Skin epidermis (tissue), 12 donors: ENCODE measurements around the gene FMN2.

ENCODE experiments used
- H3K27ac ChIP-seq, 21 experiments: fragments of 200-600 bp; sonication (generic) in 11 of 21; one replicate each; pipeline ENCODE4 v1.5.0; 2020; ENCODE audit warnings: mild to moderate bottlenecking in 3 of 21, inconsistent platforms in 2 of 21, moderate library complexity in 2 of 21
- H3K4me3 ChIP-seq, 7 experiments: fragments of 200-600 bp; sonication (generic) in 2 of 7; one replicate each; pipeline ENCODE4 v1.5.0; 2020; ENCODE audit warnings: inconsistent platforms in 2 of 7, mild to moderate bottlenecking in 2 of 7, moderate library complexity in 1 of 7

Gene FMN2

DNA sequence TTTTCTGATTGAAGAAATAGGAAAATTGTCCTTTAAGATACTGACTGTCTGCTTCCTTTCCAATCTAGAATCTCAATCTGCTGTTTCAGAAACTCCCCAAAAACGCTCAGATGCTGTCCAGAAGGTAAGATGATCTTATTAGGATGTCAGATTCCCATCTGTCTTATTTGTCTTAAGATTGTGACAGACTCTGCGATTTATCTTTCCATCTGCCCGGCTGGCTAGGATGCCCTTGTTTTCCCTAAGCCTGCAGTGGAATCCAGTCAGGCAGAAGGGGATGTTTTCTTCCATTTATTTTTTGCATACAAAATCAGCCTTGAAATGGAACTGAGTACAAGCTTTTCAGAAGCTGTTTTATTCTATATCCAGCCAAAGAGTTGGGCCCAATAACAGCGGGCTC, 96.5 kb downstream of the FMN2 start:
- H3K4me3 ChIP-seq = no peak overlapping the region
- no peak overlapping the region for H3K27ac ChIP-seq

DNA sequence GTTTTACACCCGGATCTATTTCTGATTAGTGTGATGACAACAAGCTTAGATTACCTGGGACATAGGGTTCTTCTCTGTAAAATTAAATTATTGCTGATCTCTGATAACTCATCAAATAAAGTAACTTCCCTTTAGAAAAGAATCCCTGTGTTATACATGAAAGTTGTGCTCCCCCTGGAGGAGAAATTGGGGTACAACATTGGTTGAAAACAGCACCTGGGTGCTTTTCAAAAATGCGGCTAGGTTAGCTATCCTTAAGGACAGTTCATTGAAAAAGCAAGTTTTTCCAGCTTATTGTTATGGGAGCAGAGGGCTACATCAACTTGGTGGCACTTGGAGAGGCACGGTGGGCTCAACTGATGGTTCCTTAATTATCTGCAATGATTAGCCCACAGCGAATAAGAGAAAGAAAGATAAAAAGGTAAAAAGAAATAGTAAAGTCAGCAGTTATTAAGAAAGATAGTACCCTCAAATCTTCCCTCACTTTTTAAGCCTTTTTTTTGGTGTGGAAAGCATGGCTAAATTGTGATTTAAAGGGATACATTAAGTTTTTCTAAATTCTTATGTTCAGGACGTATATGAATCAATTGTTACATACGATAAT, 97.8 kb downstream of the FMN2 start:
- H3K27ac ChIP-seq = no peak overlapping the region
- H3K4me3 ChIP-seq = no peak overlapping the region

DNA sequence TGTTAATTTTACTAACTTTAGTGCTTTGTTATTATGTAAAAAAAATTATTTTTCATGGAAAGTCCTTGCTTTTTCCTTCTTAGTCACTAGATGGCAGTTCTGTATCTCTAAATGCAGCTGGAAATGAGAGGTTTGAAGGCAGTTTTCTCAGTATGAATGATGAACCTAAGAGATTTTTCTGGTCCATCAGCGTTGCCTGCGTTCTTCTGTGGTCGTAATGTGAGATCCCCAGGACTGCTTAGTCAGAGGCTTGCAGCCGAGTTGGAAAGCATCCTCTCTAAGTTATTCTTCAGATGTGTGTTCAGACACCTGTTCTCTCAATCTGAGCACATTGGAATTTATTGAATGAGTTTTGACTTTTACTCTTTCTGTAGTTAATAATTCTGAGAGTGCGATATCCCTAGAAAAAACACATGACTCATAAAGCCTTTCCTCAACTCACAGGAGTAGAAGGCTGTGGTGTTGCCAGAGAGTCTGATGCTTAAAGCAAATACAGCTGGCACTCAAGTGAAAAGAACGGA, 99.3 kb downstream of the FMN2 start:
- Histone ChIP-seq H3K27ac (no peak overlapping the region), H3K4me3 (no peak overlapping the region)

DNA sequence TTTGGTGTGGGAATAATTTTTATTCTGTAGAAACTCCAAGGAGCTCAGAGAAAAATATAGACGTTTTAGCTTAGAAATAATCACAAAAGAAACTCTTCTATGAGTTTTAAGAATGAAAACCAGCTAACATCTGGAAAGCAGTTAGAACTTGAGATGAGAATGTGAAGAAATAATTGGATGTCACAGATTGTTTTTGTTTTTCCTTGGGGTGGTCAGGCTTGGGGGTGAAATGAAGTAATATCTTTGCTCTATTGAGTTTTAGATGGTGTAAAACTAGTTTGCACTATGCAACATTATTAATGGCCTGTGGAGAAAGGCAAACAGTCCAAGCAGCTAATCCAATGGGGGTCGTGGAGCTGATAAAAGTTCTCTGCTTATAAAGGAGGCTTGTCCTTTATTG, 101.2 kb downstream of the FMN2 start:
- H3K27ac ChIP-seq = no peak overlapping the region
- no peak overlapping the region for H3K4me3 ChIP-seq

DNA sequence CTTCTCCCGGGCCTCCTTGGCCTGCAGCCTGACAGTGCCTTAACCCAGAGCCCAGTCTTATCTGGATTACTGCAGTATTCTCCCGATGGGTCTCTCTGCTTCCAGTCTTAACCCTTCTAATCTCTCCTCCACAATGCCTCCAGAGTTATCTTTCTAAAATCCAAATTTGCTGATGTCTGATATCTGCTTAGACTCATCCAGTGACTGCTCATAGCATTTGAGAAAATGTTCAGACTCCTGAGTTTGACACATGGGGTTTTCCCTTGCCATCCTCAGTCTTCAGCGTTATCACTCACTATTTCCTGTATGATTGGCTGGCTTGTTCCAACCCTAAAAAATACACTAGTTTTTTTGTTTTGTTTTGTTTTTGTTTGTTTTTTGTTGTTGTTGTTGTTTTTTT, 102.0 kb downstream of the FMN2 start:
- no peak overlapping the region for H3K27ac ChIP-seq
- H3K4me3 ChIP-seq = no peak overlapping the region

DNA sequence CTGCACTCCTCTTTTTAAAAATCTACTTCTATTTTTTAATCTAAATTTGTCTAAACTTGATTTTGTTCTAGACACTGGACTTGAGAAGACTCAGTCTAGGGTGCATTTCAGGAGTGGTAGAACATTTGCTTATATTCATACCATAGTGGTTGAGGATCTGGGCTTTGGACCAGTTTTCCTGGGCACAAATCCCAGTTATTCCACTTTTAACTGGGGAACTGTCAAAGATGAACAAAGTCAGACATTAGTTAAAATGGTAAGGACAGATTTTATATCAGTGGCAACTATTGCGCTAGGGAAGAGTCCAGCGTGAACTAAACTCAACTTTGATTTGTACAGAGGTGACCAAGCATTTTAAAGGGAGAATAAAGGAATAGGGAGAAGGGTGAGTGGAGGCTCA, 102.4 kb downstream of the FMN2 start:
- H3K4me3 ChIP-seq = no peak overlapping the region
- no peak overlapping the region for H3K27ac ChIP-seq

DNA sequence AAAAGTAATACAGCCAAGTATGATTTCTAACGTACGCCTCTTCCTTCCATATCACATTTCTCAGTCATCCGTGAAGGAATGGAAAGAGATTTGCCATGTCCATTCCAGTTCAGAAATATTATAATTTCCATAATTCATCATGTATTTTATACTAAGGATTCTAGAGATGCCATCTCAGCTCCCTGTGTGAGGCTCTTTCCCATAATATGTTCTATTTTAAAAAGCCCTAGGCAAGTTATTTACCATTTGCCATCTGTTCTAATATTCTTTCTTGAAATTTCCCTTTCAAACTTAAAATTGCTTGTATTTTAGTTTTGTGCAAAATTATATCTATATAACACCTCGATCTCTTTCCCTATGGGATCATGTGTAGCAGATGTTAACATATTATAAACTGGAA, 106.7 kb downstream of the FMN2 start:
- Histone ChIP-seq H3K27ac (no peak overlapping the region), H3K4me3 (no peak overlapping the region)

DNA sequence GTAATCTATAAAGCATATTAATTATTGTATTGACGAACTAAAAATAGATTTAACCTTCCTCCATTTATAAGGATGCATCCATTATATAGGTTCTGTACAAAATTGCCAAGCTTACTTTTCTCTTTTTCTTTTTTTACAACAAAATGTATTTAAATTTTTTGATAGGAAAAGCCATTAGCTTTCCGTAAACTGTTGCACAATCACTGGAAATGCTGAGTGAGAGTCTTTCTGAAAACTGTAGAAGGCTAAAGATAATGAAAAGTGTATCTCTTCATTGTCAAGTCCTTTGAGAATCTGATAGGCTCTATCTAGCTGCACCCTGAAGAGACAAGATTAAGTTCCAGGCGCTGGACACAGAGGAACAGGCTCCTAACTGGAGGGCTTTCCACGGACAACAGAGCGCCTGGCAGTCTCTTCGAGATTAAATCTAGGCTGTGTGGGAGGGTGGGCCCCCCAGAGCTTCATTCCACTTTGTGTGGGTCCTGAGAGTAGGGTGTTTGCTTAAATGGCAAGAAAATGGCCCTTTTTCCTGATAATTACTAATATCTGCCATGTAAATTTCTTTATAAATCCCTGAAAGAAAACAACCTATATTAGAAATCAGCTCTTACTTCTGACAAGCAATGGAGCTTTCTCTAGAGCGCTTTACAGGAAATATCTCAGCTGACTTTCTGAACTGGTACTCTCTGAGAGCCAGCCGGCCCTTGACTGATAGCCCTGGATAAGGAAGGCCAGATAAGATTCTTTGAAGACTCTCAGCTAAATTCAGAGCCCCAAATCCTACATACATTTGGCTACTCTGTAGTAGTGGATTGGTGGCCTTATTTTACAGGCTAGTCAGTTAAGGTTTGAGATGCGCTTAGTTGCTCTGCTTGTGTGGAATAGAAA, 108.3 kb downstream of the FMN2 start:
- H3K27ac ChIP-seq = no peak overlapping the region
- H3K4me3 ChIP-seq = no peak overlapping the region

DNA sequence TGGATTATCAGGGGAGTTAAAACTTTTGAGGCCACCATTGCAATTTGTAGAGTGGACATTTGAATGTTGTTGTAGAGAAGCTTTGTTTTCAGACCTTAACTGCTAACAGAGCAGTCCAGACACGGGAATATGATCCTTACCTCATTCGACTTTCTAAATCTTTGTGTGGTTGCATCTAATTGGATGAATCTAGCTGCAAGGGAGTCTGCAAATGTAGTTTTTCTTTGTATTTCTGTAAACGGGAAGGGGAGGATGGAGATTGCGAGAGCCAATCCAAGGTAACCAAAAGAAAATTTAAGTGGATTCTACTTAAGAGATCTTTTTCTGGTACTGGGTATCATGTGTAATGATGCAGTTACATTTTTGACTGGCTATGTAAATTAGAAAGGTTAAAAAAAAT, 110.2 kb downstream of the FMN2 start:
- Histone ChIP-seq H3K27ac (no peak overlapping the region), H3K4me3 (no peak overlapping the region)

DNA sequence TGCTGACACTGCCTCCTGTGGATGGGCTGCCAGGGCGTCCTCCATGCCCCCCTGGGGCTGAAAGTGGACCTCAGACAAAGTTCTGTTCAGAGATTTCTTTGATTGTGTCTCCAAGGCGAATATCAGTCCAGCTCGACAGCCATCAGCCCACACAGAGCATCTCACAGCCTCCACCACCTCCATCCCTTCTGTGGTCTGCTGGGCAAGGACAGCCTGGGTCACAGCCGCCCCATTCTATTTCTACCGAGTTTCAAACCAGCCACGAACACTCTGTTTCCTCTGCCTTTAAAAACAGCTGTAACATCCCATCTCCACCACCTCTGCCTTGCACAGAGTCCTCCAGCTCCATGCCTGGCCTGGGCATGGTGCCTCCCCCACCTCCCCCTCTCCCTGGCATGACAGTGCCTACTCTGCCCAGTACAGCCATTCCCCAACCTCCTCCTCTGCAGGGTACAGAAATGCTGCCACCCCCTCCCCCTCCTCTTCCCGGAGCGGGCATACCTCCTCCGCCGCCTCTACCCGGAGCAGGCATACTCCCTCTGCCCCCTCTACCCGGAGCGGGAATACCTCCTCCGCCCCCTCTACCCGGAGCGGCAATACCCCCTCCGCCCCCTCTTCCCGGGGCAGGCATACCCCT, 115.5 kb downstream of the FMN2 start:
- no peak overlapping the region for H3K27ac ChIP-seq
- H3K4me3 ChIP-seq = no peak overlapping the region

DNA sequence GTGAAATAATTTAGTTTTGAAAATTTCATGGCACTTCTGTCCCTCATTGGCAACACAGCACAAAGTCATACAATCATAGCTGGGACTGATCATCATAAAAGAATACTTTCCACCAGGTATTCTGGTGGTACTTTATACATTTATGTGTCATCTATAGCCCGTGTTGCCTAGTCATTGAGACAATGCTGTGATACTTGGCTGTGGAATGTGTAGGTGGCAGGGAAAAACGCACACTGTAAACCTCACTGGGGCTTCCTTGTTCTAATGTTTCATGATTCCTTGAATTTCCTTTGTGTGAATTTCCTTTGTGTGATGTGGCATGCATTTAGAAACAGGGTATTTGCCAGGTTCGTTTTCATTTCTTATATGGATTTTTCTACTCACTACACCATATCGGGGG, 118.3 kb downstream of the FMN2 start:
- H3K27ac ChIP-seq = no peak overlapping the region
- H3K4me3 ChIP-seq = no peak overlapping the region

DNA sequence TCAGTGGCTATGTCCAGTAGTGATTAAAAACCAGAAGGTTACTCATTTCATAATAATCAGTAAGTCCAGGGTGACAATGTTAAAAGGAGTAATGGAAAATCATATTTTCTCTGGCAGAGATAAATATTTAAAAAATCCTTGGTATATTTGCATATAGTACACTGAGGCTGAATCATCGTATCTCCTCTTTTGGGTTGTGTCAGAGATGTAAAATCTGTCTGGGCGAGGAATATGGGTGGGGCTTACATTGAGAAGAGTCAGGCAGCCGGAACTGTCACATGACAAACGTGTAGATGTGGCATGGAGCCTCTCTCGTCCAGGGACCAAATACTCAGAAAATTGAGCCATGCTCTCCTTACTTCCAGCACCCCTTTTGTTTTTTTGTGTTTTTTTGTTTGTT, 120.9 kb downstream of the FMN2 start:
- Histone ChIP-seq H3K4me3 (no peak overlapping the region), H3K27ac (no peak overlapping the region)

DNA sequence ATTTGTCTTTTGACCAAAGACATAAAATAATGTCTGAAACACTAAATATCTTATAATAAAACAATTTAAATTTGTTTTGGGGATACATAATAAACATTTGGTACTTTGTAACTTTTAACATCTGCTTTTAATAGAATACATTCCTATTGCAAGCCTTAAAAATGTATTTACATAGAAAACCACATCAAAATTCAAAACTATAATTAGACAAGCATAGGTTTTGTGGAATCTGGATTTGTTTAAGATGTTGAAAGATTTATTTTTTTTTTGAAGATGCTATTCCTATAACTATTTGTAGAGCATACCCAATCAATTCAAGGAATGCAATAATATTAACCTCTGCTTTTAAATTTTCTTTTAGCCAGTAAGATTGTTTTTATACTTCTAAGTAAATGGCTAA, 125.7 kb downstream of the FMN2 start:
- Histone ChIP-seq H3K27ac (no peak overlapping the region), H3K4me3 (no peak overlapping the region)

DNA sequence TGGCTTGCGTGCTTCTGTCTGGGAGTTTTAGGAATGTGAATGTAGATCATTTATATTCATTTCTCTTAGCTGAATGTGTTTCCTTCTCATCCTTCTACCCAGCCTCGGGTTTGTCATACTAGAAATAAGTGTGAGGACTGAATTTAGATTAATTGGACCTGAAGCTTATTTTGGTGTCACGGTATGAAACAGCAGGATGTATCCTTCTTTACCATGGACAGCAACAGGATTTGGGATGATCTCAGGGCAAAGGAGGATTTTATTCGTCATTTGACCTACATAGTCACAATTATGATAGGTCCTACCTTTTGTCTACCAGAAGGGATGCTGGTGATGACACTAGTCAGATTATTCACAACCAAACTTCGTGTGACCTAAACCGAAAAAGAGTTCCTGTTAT, 127.4 kb downstream of the FMN2 start:
- Histone ChIP-seq H3K4me3 (no peak overlapping the region), H3K27ac (no peak overlapping the region)

DNA sequence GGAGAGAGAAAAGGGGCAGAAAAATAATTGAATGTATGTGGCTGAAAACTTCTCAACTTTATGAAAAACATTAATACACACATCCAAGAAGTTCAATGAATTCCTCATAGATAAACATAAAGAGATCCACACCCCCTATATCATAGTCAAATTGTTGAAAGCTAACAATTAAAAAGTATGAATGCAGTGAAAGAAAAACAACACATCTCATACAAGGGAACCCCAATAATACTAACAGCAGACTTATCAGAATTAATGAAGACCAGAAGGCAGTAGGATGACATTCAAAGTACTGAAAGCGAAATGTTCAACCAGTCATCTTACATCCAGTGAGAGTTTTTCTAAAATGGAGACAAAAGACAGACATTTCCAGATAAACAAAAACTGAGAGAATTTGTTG, 134.4 kb downstream of the FMN2 start:
- Histone ChIP-seq H3K4me3 (no peak overlapping the region), H3K27ac (no peak overlapping the region)

DNA sequence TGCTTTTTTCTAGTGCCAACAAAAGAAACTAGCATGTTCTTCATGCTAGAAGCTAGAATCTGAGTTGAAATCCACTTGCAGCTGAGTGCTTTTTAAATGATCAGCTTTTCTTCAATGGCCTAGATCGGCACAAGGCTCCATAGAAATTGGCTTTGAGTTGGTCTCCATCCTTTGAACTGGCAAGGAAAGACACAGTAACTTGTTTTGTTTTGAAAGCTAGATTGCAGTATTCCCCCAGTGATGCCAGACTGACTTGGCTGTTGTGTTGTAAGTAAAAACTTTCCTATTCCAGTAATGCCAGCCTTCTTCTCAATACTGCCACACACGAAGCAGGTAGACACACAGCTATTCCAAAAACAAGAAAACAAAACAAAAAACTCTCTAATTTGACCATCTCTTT, 139.1 kb downstream of the FMN2 start:
- Histone ChIP-seq H3K27ac (no peak overlapping the region), H3K4me3 (no peak overlapping the region)

DNA sequence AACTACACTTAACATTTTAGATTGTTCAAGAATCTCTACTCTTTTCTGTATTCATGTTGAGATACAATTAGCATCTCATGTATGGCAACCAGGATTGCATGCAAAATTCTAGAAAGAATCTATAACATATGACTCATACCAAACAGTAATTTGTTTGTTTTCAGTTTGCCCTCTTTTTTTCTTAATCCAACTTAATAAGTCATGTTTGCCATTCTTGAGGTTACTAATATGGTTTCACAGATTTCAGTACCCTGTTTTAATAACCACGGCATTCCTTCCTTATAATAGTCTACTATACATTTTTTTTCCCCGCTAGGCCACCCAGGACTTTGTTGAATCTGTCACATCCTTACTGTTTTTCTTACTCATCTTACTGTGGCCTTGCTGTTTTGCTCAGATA, 140.8 kb downstream of the FMN2 start:
- no peak overlapping the region for H3K4me3 ChIP-seq
- H3K27ac ChIP-seq = no peak overlapping the region

DNA sequence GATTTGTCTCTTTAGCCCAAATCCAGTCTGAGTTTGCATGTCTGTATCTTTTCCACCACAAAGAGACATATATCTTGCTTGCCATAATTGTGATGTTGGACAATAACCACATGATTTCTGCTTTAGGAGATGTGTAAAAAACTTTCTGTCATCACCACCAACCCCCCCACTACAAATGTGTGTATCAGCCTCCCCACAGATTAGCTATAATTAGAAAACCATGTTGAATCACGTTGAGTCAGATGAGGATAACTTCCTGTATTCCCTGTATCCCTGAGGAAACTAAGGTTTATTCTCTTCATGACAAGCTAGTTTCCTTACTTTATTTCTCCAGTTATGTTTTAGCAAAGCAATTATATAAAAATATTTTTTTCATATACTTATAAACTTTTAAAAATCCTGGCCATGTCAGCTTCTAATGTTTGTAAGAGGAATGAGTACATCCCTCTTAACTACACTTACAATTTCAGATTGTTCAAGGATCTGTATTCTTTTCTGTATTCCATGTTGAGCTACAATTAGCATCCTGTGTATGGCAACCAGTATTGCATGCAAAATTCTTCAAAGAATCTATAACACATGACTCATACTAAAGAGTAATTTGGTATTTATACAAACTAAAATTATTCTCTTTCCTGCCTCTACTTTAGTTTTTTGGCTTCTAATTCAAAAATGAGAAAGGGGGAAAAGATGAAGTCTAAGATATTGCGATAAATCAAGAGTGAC, 143.0 kb downstream of the FMN2 start:
- Histone ChIP-seq H3K4me3 (no peak overlapping the region), H3K27ac (no peak overlapping the region)

DNA sequence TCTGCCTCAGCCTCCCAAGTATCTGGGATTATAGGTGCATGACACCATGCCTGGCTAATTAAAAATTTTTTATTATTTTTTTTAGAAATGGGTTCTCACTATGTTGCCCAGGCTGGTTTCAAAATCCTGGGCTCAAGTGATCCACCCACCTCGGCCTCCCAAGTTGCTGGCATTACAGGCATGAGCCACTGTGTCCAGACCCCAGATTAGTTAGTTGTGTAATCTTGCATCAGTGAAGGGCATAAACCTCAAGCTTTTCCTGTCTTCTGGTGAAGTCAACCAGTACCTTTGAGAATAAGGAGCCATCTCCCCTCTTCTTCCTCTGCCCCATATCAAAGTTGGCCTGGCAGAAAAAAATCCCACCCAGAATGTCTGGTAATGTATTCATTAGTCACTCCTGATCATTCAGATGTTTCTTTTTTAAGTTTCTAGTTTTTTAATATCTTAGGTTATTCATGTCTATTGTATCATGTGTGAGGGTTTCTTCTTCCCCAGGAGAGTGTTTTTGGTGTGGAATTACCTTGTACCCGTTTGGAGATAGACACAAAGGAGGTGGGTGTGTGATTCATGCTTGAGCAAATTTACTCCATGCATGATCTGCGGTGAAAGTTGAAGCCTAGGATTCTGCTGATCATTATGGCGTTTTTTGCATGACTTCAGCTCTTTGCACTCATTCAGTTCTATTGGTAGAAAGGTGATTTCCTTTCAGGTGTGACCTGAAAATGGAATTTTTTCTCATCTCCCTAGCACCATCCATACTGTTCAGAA, 144.0 kb downstream of the FMN2 start:
- no peak overlapping the region for H3K4me3 ChIP-seq
- no peak overlapping the region for H3K27ac ChIP-seq

DNA sequence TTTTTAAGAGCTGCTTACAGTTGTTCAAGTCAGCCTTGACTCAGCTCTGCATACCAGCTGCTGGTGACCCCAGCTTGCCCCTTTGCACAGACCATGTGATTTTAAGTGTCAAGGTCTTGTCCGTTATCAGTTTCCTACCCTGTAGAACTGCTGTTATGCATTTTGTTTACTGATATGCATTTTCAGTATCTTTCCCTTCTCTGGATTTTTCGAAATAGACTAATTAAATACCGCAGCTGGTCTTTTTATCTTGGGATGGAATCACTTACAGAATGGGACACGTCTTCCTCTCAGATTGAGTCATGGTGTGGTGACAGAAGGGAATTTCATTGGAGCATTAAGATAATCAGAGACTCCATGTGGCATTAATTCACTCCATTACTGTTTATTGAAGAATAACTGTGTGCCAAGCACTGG, 145.6 kb downstream of the FMN2 start:
- Histone ChIP-seq H3K27ac (peak overlapping the region in 1 of 21 experiments; percentile 22), H3K4me3 (no peak overlapping the region)
